SK-N-MC (cell line): ENCODE results near the gene PTPMT1.

Experiments
- EZH2 ChIP-seq: fragments of 200-600 bp; sonication (generic); IDR thresholded peaks from one replicate; pipeline ENCODE4 v1.6.1; 2017; ENCODE audit warnings: antibody characterized with exemption
- FOXP2 ChIP-seq: optimal IDR thresholded peaks from 2 replicates; pipeline ENCODE3; 2011; ENCODE audit warnings: mild to moderate bottlenecking, moderate library complexity; ENCODE audit not compliant: insufficient read depth; ENCODE audit errors: extremely low read length, control extremely low read depth

DNA sequence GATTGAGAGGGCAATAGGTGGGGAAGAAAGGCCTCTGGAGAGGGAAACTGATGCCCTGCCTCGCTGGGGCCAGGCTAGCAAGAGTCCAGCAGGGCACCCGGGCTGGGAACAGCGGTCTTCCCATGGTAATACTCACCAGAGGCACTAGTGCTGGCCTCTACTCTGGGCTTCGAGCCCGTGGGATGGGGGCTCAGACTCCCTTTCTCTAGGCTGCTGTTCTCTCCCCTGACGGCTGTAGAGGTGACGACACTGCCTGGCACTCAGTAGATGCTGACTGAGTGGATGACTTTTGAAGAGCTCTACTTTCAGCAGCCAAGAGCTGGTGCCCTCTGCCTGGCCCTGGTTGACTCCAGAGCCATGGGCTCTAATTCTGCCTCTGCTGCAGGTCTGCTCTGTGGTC lies 29.6 kb downstream of the PTPMT1 start:
- TF ChIP-seq EZH2 = no peak
- TF ChIP-seq FOXP2 = no peak
